Measurements from ENCODE around the gene CYP3A4.
"Not testable (repeated sequence)": the region's sequence is repeated elsewhere in the genome, so short reads cannot be mapped to it uniquely, and the experiment has no call there.

Gene CYP3A4

DNA sequence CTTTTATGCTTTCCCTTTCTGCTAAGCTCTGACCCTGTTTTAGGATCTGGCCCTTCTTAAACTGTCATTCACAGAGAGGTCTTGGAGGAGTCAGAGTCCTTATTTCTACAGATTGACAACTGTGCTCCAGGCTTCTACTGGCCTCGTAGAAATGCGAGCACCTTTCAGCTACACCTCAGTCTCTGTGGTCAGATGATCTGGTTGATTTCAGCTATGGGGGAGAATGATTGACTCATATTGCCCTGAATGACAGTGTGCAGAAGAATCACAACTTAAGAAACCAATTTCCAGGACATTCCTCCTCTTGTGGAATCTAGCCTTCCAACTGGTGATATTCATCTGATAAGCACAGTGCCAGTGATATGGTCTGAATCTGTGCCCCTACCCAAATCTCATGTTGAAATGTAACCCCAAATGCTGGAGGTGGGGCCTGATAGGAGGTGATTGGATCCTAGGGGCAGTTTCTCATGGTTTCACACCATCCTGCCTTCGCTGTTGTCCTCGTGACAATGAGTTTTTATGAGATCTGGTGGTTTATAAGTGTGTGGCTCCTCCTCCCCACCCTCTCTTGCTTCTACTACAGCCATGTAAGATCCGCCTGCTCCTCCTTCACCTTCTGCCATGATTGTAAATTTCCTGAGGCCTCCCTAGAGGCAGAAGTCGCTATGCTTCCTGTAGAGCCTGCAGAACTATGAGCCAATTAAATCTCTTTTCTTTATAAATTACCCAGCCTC lies 35.0 kb downstream of the CYP3A4 start:
- DNase-seq, result no peak

DNA sequence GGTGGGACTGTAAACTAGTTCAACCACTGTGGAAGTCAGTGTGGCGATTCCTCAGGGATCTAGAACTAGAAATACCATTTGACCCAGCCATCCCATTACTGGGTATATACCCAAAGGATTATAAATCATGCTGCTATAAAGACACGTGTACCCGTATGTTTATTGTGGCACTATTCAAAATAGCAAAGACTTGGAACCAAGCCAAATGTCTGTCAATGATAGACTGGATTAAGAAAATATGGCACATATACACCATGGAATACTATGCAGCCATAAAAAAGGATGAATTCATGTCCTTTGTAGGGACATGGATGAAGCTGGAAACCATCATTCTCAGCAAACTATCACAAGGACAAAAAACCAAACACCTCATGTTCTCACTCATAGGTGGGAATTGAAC lies 37.1 kb downstream of the CYP3A4 start:
- not testable (repeated sequence) for DNase-seq

DNA sequence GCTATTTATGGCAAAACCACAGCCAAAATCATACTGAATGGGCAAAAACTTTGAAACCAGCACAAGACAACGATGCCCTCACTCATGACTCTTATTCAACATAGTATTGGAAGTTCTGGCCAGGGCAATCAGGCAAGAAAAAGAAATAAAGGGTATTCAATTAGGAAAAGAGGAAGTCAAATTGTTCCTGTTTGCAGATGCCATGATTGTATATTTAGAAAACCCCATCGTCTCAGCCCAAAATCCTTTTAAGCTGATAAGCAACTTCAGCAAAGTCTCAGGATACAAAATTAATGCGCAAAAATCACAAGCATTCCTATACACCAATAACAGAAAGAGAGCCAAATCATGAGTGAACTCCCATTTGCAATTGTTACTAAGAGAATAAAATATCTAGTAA lies 38.6 kb downstream of the CYP3A4 start:
- DNase-seq, result not testable (repeated sequence)

DNA sequence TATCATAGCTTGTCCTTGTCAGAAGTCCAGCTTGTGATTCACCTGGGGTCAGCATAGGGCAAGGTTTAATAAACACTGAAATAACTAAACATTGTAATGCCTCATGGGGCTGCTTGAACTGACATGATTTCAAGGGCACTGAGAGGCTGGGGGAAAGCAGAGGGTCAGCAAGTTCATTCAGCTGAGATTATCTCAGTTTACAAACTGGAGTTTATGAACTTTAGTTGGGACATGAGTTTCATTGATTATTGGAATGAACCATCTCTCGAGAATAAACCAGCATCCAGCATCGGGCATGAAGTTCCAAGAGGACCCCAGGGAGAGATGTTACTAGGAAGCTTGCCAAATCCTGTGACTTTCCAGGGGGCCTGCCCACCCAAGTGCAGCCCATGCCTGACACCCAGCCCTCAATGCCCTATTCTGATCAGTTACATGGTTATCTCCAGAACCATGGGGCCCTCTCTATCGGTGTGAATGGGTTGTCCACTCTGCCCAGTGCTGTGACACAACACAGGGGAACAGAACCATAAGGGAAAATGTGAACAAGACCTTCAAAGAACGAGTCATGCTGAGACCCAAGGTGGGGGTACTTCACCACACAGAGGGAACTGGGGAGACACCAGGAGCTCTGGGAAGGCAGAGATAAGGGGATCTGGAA lies 41.1 kb downstream of the CYP3A4 start:
- DNase-seq, result no peak

DNA sequence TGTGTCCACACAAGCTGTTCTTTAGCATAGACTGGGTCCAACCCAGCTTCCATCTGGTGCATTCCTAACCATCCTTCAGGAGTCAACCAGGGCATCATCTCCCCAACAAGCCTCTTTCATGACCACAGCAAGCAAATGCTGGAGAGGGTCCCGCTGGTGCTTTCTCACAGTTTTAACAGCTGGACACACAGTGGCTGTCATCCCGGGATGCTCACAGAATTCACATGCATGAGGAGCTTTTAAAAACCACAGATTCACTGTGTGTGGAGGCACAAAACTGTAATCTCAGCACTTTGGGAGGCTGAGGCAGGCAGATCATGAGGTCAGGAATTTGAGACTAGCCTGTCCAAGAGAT lies 42.6 kb downstream of the CYP3A4 start:
- DNase-seq, result no peak

DNA sequence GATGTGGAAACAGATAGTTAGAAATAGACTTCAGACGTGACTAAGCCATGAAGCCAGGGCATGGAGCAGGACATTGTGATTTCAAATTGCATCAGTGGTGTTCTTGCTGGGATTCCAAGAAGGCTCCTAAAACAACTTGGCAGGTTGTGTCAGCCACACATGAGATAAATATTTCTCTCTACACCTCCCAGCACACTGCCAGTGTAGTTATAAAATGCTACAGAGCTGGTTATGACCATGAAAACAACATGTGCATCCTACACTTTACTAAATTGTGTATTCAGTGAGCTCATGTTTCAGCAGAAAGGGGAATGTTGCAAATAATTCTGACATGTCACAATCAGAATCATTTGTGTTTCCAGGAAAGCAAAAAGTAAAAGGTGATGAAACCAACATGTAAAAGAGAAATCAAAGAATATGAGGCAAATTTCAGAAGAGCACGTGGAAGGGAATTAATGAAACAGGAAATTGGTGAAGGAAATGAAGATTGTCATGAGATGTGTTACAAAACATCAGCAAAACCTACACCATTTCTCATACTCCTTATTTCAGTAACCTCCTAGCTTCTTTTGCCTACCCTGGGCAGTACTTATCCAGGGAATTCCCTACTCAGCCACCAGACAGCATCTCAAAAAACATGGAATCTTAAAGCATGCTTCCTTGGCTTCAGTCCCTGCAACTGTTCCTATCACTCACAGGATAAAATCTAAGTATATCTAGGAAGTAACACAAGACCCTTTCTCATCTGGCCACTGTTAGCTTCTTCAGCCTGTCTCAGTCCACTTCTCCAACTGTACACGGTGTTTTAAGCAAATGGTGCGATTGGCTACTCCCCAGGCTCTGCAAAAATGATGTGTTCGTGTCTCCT lies 43.2 kb downstream of the CYP3A4 start:
- DNase-seq, result no peak

DNA sequence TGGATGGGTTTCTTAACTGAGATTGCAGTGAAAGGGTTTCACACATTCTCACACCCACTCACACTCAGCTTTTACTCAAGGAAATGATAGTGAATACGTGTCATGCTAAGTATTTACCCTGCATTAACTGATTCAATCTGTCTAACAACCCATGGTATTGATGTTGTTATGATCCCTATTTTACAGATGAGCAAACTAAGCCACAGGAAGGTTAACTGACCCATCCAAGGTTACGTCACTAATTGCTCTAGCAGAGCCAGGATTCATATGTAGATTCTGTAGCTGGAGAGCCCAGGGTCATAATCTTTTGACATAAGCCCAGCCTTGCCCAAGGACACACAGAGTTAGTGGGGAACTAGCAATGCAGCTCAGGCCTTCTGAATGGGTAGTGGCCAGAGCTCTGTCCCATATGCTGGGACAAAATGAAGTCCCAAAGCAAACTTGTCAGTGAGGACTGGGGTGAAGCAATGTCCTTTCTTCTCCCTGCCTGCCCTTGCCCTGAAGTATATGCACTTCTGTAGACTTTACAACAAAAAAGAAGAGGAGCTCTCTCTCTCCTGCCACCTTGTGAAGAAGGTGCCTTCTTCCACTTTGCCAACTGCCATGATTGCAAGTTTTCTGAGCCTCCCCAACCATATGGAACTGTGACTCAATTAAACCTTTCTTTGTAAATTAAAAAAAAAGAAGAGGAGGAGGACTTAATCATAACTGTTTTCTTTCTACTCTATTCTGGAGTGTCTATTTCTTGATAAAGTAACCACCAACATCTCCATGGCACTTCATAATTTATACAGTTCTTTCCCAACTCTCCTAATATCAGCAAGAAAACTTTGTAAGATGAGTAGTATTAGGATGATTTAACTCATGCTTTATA lies 44.0 kb downstream of the CYP3A4 start:
- DNase-seq, result no peak

DNA sequence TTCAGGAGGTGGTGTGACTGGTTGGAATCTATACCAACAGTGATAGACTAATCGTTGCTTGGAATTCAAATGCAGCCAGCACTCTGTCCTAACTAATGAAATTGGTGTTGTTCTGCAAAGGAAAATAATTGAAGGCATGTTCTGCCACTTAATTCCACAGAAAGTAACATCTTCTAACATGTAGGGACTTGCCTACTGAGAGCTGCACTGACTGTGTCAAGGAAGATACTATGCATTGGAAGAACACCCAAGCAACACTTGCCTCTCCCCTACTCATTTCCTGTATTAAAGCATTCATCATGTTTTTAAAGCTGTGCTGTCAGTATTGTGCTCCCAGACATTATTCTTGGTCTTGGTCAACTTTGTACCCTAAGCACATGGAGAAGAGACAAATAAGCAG lies 46.3 kb downstream of the CYP3A4 start:
- no peak for DNase-seq

DNA sequence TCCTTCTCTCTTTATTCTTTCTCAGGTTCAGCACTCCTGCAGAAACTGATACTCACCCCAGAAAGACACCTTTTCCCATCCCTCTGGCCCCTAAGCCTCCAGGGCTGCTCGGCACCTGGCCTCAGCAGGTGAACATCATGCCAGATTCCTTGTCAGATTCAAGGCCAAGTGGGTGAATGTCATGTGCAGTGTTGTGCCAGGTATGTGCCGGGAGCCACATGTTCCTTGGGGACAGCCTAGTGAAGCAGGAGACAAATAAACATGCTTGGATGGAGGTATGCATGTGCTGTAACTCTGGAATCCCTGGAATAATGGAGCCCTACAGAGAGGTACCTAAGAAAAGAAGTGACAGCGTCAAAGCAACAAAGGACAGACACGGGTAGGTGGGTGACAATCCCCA lies 47.3 kb downstream of the CYP3A4 start:
- DNase-seq, result not testable (repeated sequence)

DNA sequence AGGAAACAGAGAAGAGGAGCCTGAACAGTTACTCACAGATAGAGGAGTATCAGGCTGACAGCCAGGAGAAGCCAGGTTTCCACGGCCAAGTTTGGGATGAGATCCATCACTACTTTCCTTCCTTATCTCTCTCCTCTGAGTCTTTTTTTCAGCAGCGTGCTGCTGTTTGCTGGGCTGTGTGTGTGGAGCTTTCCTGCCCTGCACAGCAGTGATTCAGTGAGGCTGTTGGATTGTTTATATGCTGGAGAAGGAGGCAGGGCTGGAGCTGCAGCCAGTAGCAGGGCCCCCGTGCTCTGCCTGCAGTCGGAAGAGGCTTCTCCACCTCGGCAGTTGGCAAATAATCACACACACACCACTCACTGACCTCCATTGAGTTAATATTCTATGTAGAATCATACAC lies 49.0 kb downstream of the CYP3A4 start, which contains the start of gene CYP3A7:
CYP3A7 (minus strand) TSS at position 210 of the 400 bp plus-strand sequence; CDS start at position 107, 103 bp downstream.
- no peak for DNase-seq

DNA sequence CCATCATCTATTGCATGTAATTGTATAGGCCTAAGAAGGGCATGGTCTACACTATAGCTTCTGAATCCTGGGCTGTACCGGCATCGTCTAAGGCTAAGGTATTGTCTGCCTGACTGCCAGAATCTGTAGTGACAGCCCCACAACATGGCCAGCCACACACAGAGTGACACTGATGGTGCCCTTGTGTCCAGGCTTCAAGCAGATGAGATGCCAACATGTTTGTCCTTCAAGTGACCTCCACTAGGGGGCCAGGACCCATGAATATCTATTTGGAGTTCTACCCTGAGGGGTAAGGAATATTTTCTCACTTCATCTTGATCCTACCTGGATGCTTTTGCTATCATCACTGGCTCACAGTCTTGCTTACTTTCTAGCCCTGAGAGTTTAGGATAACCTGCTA lies 50.5 kb downstream of the CYP3A4 start:
- DNase-seq, result no peak

DNA sequence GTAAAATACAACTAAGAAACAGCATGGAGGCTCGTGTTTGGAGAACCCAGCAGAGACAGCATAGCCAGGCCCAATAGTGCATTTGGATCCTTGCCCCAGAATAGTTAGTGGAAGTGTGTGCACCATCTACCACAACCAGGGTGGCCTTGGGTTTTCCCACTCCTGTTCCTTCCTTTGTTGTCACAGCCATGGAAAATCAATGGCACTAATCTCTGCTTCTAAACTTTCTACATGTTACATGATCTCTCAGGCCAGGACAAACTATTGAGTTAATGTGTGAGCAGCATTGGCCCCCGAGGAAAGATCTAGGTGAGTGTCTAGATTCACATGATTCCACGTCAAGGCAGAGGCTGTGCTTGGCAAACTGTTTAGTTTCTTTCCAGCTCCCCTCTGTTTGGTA lies 51.0 kb downstream of the CYP3A4 start:
- DNase-seq, result no peak

DNA sequence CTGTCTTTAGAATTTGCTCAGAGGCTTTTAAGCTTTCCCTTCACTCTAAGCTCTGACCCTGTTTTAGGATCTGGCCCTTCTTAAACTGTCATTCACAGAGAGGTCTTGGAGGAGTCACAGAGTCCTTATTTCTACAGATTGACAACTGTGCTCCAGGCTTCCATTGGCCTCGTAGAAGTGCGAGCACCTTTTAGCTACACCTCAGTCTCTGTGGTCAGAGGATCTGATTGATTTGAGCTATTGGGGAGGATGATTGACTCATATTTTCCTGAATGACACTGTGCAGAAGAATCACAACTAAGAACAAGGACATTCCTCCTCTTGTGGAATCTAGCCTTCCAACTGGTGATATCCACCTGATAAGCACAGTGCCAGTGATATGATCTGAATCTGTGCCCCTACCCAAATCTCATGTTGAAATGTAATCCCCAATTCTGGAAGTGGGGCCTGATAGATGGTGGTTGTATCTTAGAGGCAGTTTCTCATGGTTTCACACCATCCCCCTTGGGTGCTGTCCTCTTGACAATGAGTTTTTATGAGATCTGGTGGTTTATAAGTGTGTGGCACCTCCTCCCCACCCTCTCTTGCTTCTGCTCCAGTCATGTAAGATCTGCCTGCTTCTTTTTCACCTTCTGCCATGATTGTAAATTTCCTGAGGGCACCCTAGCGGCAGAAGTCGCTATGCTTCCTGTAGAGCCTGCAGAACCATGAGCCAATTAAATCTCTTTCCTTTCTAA lies 52.2 kb downstream of the CYP3A4 start:
- DNase-seq, result no peak

DNA sequence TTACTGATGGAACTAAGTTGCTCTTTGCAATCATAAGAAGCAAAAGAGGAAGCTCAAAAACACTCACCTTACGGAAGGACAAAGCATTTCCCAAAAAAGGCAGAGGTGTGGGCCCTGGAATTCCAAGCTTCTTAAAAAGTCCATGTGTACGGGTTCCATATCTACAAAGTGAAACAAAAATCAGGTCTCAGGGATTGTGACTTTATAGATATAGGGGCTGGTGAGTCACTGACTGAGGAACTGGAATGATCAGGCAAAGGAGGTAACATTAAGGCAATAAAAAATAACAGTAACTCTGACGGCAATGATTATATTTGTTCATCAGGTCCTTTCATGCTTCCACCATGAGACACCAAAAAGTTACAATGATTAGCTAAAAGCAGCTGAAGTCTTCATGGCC lies 53.0 kb downstream of the CYP3A4 start:
- no peak for DNase-seq

DNA sequence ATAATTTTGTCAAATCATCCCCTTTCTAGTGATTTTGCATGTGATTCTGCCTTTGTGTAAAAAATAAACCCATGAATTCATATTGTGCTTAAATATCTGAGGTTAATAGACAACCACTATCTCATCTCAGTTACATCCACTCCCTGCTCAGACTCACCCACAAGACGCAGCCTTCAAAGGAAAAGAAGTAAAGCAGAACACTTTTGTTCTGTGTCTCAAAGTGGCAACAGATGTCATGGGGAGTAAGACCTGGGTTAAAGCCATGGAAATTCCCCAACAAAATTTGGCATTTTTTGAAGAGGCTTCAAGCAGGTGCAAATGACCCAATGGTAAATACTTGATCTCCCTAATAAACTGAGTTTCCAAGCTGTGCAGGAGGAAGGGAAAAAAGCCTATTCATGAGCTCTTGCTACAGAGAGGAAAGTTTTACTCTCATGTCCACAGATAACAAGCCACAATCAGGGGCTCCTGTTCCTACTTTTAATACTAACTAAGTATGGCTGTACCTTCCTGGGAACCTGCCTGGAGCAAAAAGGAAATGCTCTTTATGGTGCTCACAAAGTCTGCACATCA lies 53.7 kb downstream of the CYP3A4 start:
- no peak for DNase-seq

DNA sequence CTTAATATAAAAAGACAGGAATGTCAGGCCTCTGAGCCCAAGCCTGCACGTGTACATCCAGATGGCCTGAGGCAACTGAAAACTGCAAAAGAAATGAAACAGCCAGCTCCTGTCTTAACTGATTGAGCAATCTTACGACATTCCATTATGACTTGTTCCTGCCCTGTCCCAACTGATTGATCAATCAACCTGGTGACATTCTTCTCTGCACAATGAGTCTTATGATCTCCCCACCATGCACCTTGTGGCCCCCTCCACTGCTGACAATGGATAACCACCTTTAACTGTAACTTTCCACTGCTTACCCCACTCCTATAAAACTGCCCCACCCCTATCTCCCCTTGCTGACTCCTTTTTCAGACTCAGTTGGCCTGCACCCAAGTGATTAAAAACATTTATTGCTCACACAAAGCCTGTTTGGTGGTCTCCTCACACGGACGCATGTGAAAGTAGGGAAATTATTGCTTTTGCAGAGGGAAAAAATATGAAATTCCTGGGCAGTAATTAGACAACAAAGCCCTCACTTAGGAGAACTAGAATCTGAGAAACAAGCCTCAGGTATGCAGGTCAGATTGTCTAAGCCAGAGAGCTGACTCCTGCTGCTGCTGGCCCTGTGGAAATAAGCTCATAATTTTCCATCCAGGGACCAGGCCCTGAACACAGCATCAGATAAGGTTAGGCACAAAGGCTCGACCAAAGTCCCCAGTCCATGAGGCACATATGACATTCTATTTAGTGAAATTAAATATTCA lies 54.3 kb downstream of the CYP3A4 start:
- DNase-seq, result no peak

DNA sequence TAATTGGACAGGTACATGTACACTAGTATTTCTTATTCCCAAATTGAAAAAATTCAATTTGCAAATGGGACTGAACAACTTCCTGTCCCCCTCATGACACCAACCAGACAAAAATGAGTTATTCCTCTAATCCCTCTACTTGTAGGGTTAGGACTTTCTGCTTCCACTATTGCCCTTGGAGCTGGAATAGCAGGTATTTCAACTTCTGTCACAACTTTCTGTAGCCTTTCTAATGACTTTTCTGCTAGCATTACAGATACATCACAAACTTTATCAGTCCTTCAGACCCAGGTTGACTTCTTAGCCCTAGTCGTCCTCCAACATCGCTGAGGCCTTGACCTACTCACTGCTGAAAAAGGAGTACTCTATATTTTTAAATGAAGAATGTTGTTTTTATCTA lies 55.4 kb downstream of the CYP3A4 start:
- DNase-seq, result no peak

DNA sequence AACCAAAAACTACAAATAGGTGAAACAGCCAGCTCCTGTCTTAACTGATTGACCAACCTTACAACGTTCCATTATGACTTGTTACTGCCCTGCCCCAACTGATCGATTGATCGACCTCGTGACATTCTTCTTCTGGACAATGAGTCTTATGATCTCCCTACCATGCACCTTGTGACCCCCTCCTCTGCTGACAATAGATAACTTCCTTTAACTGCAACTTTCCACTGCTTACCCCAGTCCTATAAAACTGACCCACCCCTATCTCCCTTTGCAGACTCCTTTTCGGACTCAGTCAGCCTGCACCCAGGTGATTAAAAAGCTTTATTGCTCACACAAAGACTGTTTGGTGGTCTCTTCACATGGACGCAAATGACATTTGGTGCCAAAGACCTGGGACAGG lies 60.8 kb downstream of the CYP3A4 start:
- not testable (repeated sequence) for DNase-seq

DNA sequence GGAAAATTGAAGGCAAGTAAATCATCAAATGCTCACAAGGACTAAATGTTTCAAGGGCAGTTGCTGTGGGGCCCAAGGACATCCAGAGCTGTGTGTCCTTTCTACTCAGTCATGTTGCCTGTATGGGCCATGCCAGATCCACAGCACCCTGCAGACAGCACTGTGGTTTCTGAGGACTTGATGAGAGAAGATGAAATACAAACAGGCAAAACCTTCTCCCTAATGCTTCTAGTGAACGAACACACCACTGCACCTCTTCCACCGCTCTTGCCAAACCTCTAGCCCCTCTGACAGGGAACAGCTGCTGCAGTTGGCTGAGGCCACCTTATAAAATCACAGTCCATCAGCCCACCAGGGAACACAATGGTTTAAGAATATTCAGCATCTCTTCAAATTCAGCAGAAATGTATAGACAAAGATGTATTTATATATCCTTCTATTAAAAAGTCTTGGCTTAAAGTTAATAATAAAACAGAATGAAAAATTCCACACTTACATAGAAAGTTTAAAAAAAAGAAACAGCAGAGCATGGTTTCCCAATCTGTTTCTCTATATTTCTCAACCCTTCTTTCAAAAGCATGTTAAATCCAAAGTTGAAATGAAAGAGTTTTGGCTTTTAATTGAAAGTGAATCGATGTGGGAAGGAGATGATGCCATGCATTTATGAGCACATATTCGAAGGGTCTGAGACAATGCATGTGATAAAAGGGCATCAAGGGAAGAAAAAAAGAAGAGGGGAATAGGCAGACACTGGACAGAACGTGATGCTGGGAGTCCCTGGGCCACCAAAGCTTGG lies 63.0 kb downstream of the CYP3A4 start:
- no peak for DNase-seq

Measured in activated effector memory CD4-positive, alpha-beta T cell treated with Interleukin-2 at 50 U/mL for 16 hours (primary cell).